HG03460 (cell line): ENCODE measurements around the gene COL13A1.

Source experiments
- ATAC-seq: cut with Tn5 transposase; IDR thresholded peaks from one replicate; pipeline ENCODE4 v1.9.1; 2021; ENCODE audit not compliant: unreplicated experiment

The COL13A1 gene

DNA sequence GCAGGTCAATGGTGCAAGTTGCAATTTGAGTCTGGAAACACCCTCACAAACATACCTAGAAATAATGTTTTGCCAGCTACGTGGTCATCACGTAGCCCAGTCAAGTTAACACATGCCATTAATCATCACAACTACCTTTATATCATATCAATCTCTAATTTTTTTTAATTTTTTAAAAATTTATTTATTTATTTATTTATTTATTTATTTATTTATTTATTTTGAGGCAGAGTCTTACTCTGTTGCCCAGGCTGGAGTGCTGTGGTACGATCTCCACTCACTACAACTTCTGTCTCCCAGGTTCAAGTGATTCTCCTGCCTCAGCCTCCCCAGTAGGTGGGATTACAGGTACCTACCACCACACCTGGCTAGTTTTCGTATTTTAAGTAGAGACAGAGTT lies 198.6 kb downstream of the COL13A1 start:
- ATAC-seq = no peak

DNA sequence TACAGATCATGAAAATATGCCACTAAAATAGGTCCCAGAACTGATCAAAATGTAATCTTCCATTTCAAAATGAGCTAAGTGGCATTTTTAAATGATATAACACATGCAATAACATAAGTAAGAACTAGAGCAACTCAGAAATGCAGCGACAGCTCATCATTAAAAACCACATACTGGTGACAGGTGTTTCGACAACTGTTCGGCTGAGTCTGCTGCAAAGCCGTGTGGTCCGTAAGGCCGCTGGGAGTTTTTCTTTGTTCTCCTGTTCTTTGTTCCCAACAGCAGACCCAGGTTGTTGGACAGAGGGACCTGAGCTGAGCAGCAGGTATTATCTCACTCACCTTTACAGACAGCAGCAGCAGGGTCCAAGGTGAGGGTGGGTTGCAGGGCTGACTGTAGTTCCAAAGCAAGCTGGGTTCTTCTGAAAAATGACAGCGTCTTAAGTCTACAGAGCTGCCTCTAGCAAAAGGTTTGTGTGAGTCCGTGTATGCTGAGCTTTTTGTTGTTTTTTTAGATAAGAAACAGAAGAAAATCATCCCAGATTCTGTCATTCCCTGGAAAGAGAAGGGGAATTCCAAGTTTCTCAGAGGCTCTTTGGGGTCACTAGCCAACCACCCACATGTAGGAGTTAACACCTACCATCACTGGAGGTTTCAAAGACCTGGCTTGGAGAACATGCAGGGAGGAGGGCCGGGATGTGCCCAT lies 205.6 kb downstream of the COL13A1 start:
- no peak for ATAC-seq
